HG03460 (cell line): ENCODE data around the gene AEN.
A peak's percentile ranks its signal among the peaks of the same experiment; 100 is the strongest.

ENCODE experiments used
- ATAC-seq: cut with Tn5 transposase; IDR thresholded peaks from one replicate; pipeline ENCODE4 v1.9.1; 2021; ENCODE audit not compliant: unreplicated experiment

The AEN gene

GRCh38 chr15:88613074-88613944 lies 7.8 kb upstream of the AEN start:
- no peak for ATAC-seq

DNA sequence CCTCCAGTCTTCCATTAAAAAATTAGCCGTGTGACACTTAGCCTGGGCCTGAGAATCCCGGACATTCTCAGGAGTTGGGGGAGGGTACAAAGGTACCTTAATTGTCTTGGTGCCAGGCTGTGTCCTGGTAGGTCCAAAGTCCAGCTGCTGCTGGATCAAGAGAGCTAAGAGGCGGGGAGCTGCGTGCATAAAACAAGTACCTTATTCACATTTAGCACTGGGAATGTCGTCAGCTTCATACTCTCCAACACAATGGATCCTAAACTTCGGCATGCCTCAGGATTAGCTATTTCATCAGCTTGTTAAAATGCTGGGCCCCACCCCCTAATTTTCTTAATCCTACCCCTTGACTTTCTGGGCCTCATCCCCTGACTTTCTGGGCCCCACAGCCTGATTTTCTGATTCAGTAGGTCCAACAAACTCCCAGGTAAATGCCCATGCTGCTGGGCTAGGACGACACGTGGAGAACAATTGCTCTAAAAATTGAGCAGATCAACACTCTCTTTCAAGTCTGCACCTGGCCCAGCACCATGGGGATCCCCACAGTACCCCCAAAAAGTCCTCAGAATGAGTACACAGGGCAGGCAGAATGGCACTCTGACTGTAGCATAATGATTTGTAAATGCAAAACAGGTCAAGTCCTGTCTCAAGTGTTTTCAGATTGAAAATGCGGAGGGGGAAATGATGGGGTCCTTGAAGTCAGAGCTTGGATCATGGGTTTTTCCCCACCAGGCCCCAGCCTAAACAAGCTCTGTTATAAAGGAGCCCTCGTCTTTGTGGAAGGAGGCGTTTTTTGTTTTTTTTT lies 5.6 kb upstream of the AEN start:
- ATAC-seq = no peak

DNA sequence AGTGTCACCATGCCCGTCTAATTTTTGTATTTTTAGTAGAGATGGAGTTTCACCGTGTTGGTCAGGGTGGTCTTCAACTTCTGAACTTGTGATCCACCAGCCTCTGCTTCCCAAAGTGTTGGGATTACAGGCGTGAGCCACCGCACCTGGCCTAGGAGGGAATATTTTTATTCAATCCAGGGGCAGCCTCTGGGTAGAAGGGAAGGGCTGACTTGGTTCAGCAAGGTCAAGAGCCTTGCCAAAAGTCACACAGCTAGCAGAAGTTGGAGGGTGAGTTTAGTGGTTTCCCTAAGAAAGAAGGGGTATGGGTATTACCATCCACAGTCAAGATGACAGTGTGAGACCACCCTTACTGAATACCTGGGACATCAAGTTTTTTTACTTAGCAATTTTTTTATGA lies 4.9 kb upstream of the AEN start:
- ATAC-seq = no peak

DNA sequence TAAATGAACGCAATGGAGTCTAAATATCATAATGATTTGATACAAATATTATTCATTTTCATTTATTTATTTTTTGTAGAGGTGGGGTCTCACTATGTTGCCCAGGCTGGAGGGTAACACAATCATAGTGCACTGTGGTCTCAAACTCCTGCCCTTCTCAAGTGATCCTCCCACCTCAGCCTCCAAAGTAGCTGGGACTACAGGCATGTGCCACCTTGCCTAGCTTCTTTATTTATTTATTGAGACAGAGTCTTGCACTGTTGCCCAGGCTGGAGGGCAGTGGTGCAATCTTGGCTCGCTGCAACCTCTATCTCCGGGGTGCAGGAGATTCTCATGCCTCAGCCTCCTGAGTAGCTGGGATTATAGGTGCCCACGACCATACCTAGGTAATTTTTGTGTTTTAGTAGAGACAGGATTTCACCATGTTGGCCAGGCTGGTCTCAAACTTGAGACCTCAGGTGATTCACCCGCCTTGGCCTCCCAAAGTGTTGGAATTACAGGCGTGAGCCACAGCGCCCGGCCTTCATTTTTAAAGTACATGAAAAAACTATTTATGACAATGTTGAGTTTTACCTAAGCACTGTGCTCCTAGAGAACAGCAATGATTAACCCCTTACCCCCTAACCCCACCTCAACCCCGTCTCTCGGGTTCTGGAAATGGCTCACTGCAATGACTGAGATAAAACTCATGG lies 4.0 kb upstream of the AEN start:
- no peak for ATAC-seq

GRCh38 chr15:88617790-88618189 lies 3.4 kb upstream of the AEN start:
- no peak for ATAC-seq

- ATAC-seq = no peak
Measured at GRCh38 chr15:88618686-88619085, 2.5 kb upstream of the AEN start.

- ATAC-seq = no peak
Measured at GRCh38 chr15:88619796-88620195, 1.3 kb upstream of the AEN start.

DNA sequence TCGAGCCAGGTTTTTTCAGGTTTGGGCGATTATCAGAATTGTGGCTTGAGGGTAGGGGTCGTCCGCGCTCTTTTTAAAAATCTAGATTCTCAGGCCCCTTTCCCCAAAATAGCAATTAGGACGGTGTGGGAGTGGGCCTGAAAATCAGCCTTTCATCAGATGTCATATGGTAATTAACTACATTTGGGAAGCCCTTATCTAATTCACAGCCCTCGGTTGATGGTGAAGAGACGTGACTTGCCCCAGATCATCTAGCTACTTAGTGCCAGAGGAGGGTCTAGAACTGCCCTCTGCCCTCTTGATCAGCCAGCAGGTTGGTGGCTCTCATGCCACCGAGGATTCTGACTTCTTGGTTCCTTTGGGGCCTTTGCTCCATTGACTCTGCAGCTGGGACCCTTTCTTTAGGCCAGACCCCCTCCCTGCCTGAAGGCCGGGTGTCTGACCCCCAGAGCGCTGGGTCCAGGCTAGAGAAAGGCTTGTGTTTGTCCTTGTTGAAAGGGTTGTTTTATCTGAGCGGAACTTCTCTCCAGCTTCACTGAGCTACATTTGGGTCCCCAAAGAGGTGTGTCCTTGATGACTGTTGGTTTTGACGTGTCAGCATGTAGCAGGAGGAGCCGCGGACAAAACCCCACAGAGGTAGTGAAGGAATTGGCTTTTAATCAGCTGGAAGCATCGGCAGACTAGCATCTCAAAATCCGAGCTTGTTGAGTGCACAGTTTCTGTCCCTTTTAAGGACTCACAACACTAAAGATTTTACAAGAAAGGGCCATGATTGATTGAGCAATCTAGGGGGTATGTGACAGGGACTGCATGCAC lies 857 bp downstream of the AEN start:
- ATAC-seq = no peak

DNA sequence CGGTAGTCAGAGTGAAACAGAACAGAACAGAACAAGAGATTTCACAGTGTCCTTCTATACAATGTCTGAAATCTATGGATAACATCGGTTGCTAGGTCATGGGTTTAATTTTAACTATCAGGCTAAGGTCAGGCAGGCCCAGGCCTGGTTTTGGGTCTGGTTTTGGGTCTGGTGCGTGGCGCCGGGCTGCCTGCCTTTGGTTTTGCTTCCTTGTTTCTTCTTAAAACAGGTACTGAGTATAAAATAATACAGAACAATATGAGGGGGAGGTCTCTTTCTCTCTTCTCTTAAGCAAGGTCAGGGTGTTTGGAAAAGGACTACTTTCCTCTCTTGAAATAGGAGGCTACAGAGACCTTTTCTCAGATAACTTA lies 1.4 kb downstream of the AEN start:
- no peak for ATAC-seq

- no peak for ATAC-seq
Measured at GRCh38 chr15:88623061-88623460, 1.9 kb downstream of the AEN start.

- no peak for ATAC-seq
Measured at GRCh38 chr15:88623632-88624031, 2.5 kb downstream of the AEN start.

DNA sequence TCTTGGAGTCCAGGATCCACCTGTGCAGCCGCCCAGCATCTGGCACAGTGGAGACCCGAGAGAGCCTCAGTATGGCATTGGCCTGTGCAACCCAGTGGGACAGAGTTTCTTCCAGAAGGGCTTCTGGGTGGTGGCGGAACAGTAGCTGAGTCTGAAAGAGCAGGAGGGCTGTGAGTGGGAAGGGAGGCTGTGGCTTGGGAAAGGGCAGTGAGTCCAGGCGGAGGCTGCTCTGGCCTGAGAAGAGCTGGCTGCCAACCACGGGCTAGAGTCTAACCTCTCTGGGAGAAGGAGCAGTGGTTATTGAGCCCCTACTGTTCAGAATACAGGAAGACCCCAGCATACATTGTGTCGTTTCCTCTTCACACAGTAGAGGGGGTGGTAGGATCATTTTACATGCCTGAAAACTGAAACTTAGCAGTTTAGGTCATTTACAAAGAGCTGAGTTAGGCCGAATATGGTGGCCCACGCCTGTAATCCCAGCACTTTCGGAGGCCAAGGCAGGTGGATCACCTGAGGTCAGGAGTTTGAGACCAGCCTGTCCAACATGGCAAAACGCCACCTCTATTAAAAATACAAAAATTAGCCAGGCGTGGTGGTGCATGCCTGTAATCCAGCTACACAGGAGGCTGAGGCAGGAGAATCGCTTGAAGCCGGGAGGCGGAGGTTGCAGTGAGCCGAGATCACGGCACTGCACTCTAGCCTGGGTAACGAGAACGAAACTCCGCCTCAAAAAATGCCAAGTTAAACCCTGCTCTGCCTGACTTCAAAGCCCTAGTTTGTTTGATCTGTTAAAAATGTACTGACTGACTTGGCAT lies 3.2 kb downstream of the AEN start:
- peak; percentile 34 for ATAC-seq

DNA sequence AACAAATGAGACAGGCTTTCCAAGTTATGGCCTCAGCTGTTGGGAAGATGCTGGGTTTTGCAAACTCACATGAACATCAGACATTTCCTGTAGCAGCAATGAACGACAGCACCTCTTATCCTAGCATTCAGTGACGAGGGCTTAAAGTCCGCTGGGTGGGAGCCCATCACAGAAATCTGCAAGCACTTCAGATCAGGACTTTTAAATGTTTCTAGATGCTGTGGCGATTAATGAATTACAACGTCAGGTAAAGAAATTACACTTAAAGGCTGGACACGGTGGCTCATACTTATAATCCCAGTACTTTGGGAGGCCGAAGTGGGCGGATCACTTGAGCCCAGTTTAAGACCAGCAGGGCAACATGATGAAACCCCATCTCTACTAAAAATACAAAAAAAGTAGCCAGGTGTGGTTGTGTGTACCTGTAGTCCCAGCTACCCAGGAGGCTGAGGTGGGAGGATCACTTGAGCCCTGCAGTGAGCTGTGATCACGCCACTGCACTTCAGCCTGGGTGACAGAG lies 3.9 kb downstream of the AEN start:
- no peak for ATAC-seq

GRCh38 chr15:88625943-88626741 lies 5.0 kb downstream of the AEN start:
- no peak for ATAC-seq

DNA sequence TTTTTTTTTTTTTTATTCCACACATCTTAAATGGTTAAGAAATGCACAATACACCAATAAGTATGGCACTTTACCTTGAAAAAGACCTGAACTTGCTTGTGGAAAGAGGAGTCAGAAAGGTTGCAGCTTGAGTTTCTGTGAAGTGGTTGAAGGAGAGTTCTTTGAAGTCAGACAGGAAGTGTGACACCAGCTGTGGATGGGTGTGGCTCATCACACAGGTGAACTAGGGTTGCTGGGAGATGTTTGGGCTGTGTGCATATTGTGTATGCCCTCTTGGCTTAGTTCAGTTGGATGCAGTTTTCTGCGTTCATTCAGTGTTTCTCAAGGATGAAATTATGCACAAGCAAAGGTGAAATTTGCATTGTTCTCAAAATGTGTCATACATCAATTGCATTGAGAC lies 6.3 kb downstream of the AEN start:
- ATAC-seq = no peak

- ATAC-seq = no peak
Measured at GRCh38 chr15:88628018-88628654, 7.0 kb downstream of the AEN start.

GRCh38 chr15:88629071-88629470 lies 7.9 kb downstream of the AEN start:
- no peak for ATAC-seq

DNA sequence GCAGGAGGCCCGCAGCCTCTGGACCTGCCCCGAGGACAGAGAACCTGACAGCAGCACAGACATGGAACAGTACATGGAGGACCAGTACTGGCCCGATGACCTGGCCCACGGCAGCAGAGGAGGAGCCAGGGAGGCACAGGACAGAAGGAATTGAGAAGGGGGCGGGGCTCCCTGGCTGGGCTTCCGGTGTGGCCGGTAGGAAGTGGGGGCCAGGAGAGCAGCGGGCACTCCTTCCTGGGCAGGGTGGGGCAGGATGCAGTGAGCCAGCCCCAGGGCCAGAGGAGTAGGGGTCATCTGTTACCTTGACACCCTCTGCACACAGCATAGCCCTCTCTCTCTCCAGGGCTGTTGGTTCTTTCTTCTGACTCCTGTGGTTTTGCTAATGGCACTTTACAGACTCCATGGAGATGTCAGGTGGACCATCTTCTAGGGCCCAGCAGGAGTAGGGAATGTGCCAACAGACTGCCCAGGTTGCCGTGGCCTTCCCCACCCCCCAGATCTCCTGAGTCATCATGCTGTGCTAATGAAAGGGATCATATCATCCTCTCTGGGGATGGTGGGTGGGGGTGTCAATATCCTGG lies 9.1 kb downstream of the AEN start:
- no peak for ATAC-seq
